Measurements from ENCODE around the gene CDH8. TPM values are rescaled to one million over a fixed set of nuclear protein-coding genes. Genes with fewer than 3 reads are reported as not detected.

The CDH8 gene
- total RNA-seq, 1 experiment from 2014 or later = 2.5 TPM

DNA sequence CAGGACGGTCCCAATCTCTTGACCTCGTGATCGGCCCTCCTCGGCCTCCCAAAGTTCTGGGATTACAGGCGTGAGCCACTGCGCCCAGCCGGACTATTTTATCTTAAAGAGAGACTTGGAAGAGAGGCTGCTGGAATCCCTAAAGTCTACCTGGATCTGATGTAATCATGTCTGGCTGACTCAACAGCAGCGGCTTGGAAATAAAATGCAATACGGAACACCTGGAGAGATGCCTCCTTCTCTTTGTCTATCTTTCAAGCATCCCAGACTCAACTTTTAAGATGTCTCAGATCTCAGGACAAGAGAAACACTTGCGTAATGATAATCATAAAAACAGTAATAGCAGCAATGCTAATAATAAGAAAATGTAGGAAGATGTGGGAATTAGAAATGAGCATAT lies 95.6 kb downstream of the CDH8 start:
- Histone ChIP-seq H3K9ac (ENCODE audit: low read length) (no peak overlapping the region), H3K9me3 (ENCODE audit: control insufficient read depth in 1 of 2, insufficient read depth in 1 of 2, low read depth in 1 of 2, low read length in 2 of 2) (peaks cover 0 to 12% of the 10 kb centered on the region in 2 experiments; a peak in 1 of 4 replicates), H4K20me1 (ENCODE audit: insufficient read depth) (no peaks in the 10 kb centered on the region), H3K4me3 (replicated peaks in 1 of 2; ENCODE audit: low read depth in 1 of 2, low read length in 2 of 2) (no peak overlapping the region), H3K27me3 (ENCODE audit: insufficient read depth, low read length) (no peaks in the 10 kb centered on the region), H3K4me1 (ENCODE audit: control insufficient read depth in 1 of 2, insufficient read depth in 2 of 2, low read length in 2 of 2) (no peaks in the 10 kb centered on the region), H3K4me2 (ENCODE audit: low read length) (no peak overlapping the region), H3K79me2 (ENCODE audit: insufficient read depth, low read length) (no peaks in the 10 kb centered on the region), H3K9me2 (ENCODE audit: insufficient read depth) (no peaks in the 10 kb centered on the region), H3K27ac (ENCODE audit: low read depth, low read length) (no peak overlapping the region), H2AFZ (ENCODE audit: low read depth, low read length, poor library complexity, severe bottlenecking) (no peak overlapping the region), H3K36me3 (ENCODE audit: control insufficient read depth in 1 of 2, insufficient read depth in 2 of 2, low read length in 2 of 2) (no peaks in the 10 kb centered on the region)
- RAD21 ChIA-PET (ENCODE audit: low non-redundant PET in 1 of 2, low total read pairs in 2 of 2, uncharacterized antibody in 2 of 2, unreplicated experiment in 2 of 2) = interaction anchor here in 1 of 2 experiments (0.7 kb wide), 1 partner anchor 457 kb away, joined by 4 read pairs; no protein-coding TSS in a partner anchor
- POLR2A ChIA-PET = no interaction called here
- ATAC-seq = no peak
- BruUV-seq (replicated peaks) = no TSS peak
- TF ChIP-seq EZH2phosphoT487 (IDR thresholded peaks at IDR 0.05; ENCODE audit: borderline replicate concordance) (no peak), POLR2AphosphoS5 (IDR thresholded peaks at IDR 0.05; ENCODE audit: low read depth, low read length) (no peak), EZH2 (IDR thresholded peaks at IDR 0.05) (no peak), JUND (IDR thresholded peaks at IDR 0.05) (no peak), CEBPB (IDR thresholded peaks at IDR 0.05; ENCODE audit: low read depth) (no peak), RAD21 (IDR thresholded peaks at IDR 0.05; ENCODE audit: low read depth) (no peak), EGR1 (IDR thresholded peaks at IDR 0.05; ENCODE audit: low read depth) (no peak), YY1 (IDR thresholded peaks at IDR 0.05; ENCODE audit: extremely low read depth, insufficient replicate concordance, low read depth, low read length) (no peak), FOSL1 (IDR thresholded peaks at IDR 0.05; ENCODE audit: low read depth) (no peak), CBX3 (IDR thresholded peaks at IDR 0.05; ENCODE audit: low read depth) (no peak), TCF7L2 (IDR thresholded peaks at IDR 0.05; ENCODE audit: borderline replicate concordance, extremely low read depth, insufficient read depth, insufficient read length) (no peak), ZFX (IDR thresholded peaks at IDR 0.05) (no peak), ZNF274 (IDR thresholded peaks at IDR 0.05; ENCODE audit: low read depth, low read length) (no peak), SRF (IDR thresholded peaks at IDR 0.05; ENCODE audit: low read depth) (no peak)
- TF ChIP-seq, protein P1, sequence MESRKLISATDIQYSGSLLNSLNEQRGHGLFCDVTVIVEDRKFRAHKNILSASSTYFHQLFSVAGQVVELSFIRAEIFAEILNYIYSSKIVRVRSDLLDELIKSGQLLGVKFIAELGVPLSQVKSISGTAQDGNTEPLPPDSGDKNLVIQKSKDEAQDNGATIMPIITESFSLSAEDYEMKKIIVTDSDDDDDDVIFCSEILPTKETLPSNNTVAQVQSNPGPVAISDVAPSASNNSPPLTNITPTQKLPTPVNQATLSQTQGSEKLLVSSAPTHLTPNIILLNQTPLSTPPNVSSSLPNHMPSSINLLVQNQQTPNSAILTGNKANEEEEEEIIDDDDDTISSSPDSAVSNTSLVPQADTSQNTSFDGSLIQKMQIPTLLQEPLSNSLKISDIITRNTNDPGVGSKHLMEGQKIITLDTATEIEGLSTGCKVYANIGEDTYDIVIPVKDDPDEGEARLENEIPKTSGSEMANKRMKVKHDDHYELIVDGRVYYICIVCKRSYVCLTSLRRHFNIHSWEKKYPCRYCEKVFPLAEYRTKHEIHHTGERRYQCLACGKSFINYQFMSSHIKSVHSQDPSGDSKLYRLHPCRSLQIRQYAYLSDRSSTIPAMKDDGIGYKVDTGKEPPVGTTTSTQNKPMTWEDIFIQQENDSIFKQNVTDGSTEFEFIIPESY (IDR thresholded peaks at IDR 0.05; ENCODE audit: extremely low read depth, insufficient replicate concordance, low read length) = no peak
- TF ChIP-seq, protein P2, sequence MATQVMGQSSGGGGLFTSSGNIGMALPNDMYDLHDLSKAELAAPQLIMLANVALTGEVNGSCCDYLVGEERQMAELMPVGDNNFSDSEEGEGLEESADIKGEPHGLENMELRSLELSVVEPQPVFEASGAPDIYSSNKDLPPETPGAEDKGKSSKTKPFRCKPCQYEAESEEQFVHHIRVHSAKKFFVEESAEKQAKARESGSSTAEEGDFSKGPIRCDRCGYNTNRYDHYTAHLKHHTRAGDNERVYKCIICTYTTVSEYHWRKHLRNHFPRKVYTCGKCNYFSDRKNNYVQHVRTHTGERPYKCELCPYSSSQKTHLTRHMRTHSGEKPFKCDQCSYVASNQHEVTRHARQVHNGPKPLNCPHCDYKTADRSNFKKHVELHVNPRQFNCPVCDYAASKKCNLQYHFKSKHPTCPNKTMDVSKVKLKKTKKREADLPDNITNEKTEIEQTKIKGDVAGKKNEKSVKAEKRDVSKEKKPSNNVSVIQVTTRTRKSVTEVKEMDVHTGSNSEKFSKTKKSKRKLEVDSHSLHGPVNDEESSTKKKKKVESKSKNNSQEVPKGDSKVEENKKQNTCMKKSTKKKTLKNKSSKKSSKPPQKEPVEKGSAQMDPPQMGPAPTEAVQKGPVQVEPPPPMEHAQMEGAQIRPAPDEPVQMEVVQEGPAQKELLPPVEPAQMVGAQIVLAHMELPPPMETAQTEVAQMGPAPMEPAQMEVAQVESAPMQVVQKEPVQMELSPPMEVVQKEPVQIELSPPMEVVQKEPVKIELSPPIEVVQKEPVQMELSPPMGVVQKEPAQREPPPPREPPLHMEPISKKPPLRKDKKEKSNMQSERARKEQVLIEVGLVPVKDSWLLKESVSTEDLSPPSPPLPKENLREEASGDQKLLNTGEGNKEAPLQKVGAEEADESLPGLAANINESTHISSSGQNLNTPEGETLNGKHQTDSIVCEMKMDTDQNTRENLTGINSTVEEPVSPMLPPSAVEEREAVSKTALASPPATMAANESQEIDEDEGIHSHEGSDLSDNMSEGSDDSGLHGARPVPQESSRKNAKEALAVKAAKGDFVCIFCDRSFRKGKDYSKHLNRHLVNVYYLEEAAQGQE (IDR thresholded peaks at IDR 0.05; ENCODE audit: low read depth) = no peak
- intact Hi-C loops (cut with micrococcal nuclease) = no loop called here
- CTCF ChIA-PET = no interaction called here
- DNase-seq (ENCODE audit: low read depth, low spot score) = no peak
